A673 (cell line): ENCODE data around the gene LCMT1. TPM values are rescaled to one million over a fixed set of nuclear protein-coding genes. Genes with fewer than 3 reads are reported as not detected.
"Not testable (repeated sequence)": the region's sequence is repeated elsewhere in the genome, so short reads cannot be mapped to it uniquely, and the experiment has no call there.

Source experiments
- BruUV-seq: library from RNA; stranded (reverse); fragments of 400-500 nt; replicated peaks from 2 replicates; lab custom pipeline; 2021; lab: Mats Ljungman, UMichigan
- CTCF ChIA-PET: fragments of 300-600 bp; sonication (Branson Sonifier 250); formaldehyde crosslinking; loops from one replicate; lab custom pipeline; 2022; ENCODE audit warnings: antibody characterized with exemption; lab: Charles Lee
- POLR2A ChIA-PET: fragments of 300-600 bp; sonication (Branson Sonifier 250); formaldehyde crosslinking; loops from one replicate; lab custom pipeline; 2022; ENCODE audit warnings: antibody characterized with exemption; ENCODE audit not compliant: low non-redundant PET; lab: Charles Lee
- DNase-seq: peaks from one replicate; pipeline ENCODE4 v3.0.0-alpha.2; 2015; ENCODE audit warnings: low spot score
- H3K27ac ChIP-seq: fragments of 200-600 bp; sonication (generic); 2 replicates; pipeline ENCODE4 v1.5.1; 2016; ENCODE audit warnings: mixed run types, low read depth, mild to moderate bottlenecking, mixed read lengths, antibody characterized with exemption, low read length; ENCODE audit not compliant: poor library complexity, severe bottlenecking
- H3K27me3 ChIP-seq: fragments of 200-600 bp; sonication (generic); replicated peaks from 2 replicates; pipeline ENCODE4 v1.6.1; 2017; ENCODE audit warnings: mixed run types, low read depth, mild to moderate bottlenecking, mixed read lengths, antibody characterized with exemption, low read length; ENCODE audit not compliant: insufficient read depth, poor library complexity
- H3K36me3 ChIP-seq: fragments of 200-600 bp; sonication (generic); 2 replicates; pipeline ENCODE4 v1.6.1; 2016; ENCODE audit warnings: mixed run types, mild to moderate bottlenecking, mixed read lengths, antibody characterized with exemption, low read length; ENCODE audit not compliant: insufficient read depth, poor library complexity, severe bottlenecking
- H3K4me1 ChIP-seq: fragments of 200-600 bp; sonication (generic); 2 replicates; pipeline ENCODE4 v1.6.1; 2017; ENCODE audit warnings: mixed run types, mild to moderate bottlenecking, mixed read lengths, antibody characterized with exemption, low read length; ENCODE audit not compliant: insufficient read depth, poor library complexity, severe bottlenecking
- H3K4me3 ChIP-seq: fragments of 200-600 bp; sonication (generic); 2 replicates; pipeline ENCODE4 v1.5.1; 2016; ENCODE audit warnings: low read depth, mixed run types, mild to moderate bottlenecking, mixed read lengths, low read length; ENCODE audit not compliant: poor library complexity, severe bottlenecking
- H3K9me3 ChIP-seq: fragments of 200-600 bp; sonication (generic); 2 replicates; pipeline ENCODE4 v1.6.1; 2016; ENCODE audit warnings: mixed run types, low read depth, mild to moderate bottlenecking, mixed read lengths, antibody characterized with exemption, low read length; ENCODE audit not compliant: poor library complexity, severe bottlenecking
- CTCF ChIP-seq: fragments of 300-800, 200-600 bp; sonication (generic); conservative IDR thresholded peaks from 2 replicates; pipeline ENCODE4 v1.5.1; 2017; ENCODE audit warnings: low read depth, mild to moderate bottlenecking, antibody characterized with exemption, low read length, moderate library complexity, mixed read lengths
- EZH2 ChIP-seq: fragments of 200-600 bp; sonication (generic); IDR thresholded peaks from 2 replicates; pipeline ENCODE4 v1.6.1; 2017; ENCODE audit warnings: borderline replicate concordance, low read depth, mild to moderate bottlenecking, mixed read lengths, antibody characterized with exemption, low read length; ENCODE audit not compliant: poor library complexity, severe bottlenecking
- intact Hi-C: fragments of 100-400 bp; cut with micrococcal nuclease; formaldehyde crosslinking; loops from one replicate; pipeline ENCODE4 v1.10.0; 2022; ENCODE audit not compliant: unreplicated experiment
- total RNA-seq: library from RNA; stranded (reverse); gene quantifications from 2 replicates; pipeline ENCODE4 v1.2.3, GENCODE V29; 2021

The LCMT1 gene
- total RNA-seq, 1 experiment from 2014 or later: 56.3 TPM

GRCh38 chr16:25126820-25127232 lies 15.3 kb downstream of the LCMT1 start:
- POLR2A ChIA-PET: no interaction called here
- intact Hi-C loops: loop anchor here (1.0 to 2.0 kb wide), 2 partner anchors 73 to 100 kb away; no protein-coding TSS in a partner anchor
- peak; percentile 58 for DNase-seq
- Histone ChIP-seq H3K27ac (no peak overlapping the region), H3K4me1 (no peaks in the 10 kb centered on the region), H3K36me3 (no peaks in the 10 kb centered on the region), H3K27me3 (no peaks in the 10 kb centered on the region), H3K9me3 (no peaks in the 10 kb centered on the region), H3K4me3 (no peak overlapping the region)
- CTCF ChIA-PET: no interaction called here
- TF ChIP-seq EZH2: no peak
- peak; percentile 68 for TF ChIP-seq CTCF
- no TSS peak for BruUV-seq

- not testable (repeated sequence) for H3K4me3 ChIP-seq, DNase-seq
These were observed 21.2 kb downstream of the LCMT1 start for GRCh38 chr16:25132751-25133150.

GRCh38 chr16:25134166-25134700 lies 22.7 kb downstream of the LCMT1 start:
- Histone ChIP-seq H3K27me3 (no peaks in the 10 kb centered on the region), H3K4me1 (no peaks in the 10 kb centered on the region), H3K27ac (no peak overlapping the region), H3K36me3 (peaks cover 13% of the 10 kb centered on the region), H3K4me3 (no peak overlapping the region), H3K9me3 (no peaks in the 10 kb centered on the region)
- no peak for DNase-seq
- ChIA-PET CTCF (no interaction called here), POLR2A (no interaction called here)
- intact Hi-C loops: no loop called here
- TF ChIP-seq EZH2: no peak
- no peak for TF ChIP-seq CTCF
- BruUV-seq: no TSS peak

More at GRCh38 chr16:25132751-25133150, 21.2 kb downstream of the LCMT1 start:
- BruUV-seq, intact Hi-C loops, H3K27me3 ChIP-seq, POLR2A ChIA-PET, H3K4me1 ChIP-seq, H3K9me3 ChIP-seq, H3K27ac ChIP-seq: not testable (repeated sequence)
- H3K36me3 ChIP-seq: peaks cover 13% of the 10 kb centered on the region
- CTCF ChIA-PET: interaction anchor here (0.6 kb wide), 1 partner anchor 699 kb away, joined by 6 read pairs; no protein-coding TSS in a partner anchor

- POLR2A ChIA-PET: no interaction called here
- TF ChIP-seq EZH2 (no peak), CTCF (0 out of 2 replicates have a peak, but pooled peaks have one; percentile 11)
- H3K4me3 ChIP-seq: no peak overlapping the region
- H3K27ac ChIP-seq: no peak overlapping the region
- H3K9me3 ChIP-seq: no peaks in the 10 kb centered on the region
- CTCF ChIA-PET: no interaction called here
- H3K27me3 ChIP-seq: no peaks in the 10 kb centered on the region
- H3K4me1 ChIP-seq: no peaks in the 10 kb centered on the region
- no TSS peak for BruUV-seq
- H3K36me3 ChIP-seq: peaks cover 23% of the 10 kb centered on the region
- intact Hi-C loops: no loop called here
- DNase-seq: peak; percentile 14
These were observed 23.8 kb downstream of the LCMT1 start for GRCh38 chr16:25135254-25135878.
